DND-41 (cell line): Measurements from ENCODE around the gene RABAC1.

ENCODE experiments used
- EZH2 ChIP-seq: IDR thresholded peaks from 3 replicates; pipeline ENCODE4 v1.6.1; 2012; ENCODE audit warnings: borderline replicate concordance, low read depth, mild to moderate bottlenecking, moderate library complexity, low read length, inconsistent platforms; ENCODE audit not compliant: severe bottlenecking
- TF ChIP-seq, protein P1 (sequence below): IDR thresholded peaks from 2 replicates; pipeline ENCODE4 v1.5.1; 2012; ENCODE audit warnings: borderline replicate concordance, low read length, moderate library complexity, mild to moderate bottlenecking; ENCODE audit not compliant: poor library complexity, severe bottlenecking; ENCODE audit errors: extremely low read depth

DNA sequence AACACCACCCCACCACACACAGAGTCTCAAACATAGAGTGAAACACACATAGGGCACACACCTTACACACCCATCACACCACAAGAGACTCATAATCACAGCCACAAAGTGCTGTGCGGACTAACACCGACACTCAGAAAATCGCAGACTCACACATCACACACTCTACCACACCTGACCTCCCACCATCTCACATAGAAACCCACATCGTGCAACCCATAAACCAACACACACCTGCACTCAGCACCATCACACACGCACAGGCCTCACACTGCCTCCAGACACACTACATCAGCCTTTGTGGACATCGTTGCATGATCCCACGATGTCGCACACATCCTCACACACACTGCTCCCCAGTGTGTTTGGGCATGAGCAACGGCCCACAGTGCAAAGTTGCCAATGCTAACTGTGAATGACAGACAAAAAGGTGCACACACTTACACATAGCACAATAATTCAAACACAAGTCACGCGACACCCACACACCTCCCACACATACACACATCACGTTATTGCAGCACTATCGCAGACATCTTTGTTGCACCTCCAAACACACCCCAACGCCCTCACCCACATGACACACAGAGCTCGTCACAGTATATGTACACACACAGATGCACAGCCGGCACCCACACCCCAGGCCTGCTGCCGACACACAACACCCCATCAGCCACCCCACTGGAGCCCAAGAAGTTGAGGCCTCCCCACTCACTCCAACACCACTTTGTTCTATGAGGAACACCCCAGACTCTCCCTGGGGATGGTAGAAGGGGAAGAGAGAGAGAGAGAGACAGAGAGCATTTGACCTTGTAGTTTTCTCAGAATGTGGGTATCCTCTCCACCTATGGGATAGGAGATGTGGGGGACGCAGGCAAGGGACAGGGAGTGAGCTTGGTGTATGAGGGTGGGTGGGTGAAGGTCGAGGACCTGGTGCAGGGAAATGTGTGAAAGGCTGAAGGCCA is 36.2 kb upstream of the RABAC1 start:
- TF ChIP-seq, protein P1, sequence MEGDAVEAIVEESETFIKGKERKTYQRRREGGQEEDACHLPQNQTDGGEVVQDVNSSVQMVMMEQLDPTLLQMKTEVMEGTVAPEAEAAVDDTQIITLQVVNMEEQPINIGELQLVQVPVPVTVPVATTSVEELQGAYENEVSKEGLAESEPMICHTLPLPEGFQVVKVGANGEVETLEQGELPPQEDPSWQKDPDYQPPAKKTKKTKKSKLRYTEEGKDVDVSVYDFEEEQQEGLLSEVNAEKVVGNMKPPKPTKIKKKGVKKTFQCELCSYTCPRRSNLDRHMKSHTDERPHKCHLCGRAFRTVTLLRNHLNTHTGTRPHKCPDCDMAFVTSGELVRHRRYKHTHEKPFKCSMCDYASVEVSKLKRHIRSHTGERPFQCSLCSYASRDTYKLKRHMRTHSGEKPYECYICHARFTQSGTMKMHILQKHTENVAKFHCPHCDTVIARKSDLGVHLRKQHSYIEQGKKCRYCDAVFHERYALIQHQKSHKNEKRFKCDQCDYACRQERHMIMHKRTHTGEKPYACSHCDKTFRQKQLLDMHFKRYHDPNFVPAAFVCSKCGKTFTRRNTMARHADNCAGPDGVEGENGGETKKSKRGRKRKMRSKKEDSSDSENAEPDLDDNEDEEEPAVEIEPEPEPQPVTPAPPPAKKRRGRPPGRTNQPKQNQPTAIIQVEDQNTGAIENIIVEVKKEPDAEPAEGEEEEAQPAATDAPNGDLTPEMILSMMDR, result no peak
- TF ChIP-seq EZH2, result no peak
